Ecto neural progenitor cell (in vitro differentiated cells): ENCODE results near the gene TEDC2.
"Not testable (repeated sequence)": the region's sequence is repeated elsewhere in the genome, so short reads cannot be mapped to it uniquely, and the experiment has no call there.

Experiments
- DNase-seq: peaks from one replicate; pipeline ENCODE4 v3.0.0-alpha.2; 2018; ENCODE audit warnings: low spot score

TEDC2 gene

DNA sequence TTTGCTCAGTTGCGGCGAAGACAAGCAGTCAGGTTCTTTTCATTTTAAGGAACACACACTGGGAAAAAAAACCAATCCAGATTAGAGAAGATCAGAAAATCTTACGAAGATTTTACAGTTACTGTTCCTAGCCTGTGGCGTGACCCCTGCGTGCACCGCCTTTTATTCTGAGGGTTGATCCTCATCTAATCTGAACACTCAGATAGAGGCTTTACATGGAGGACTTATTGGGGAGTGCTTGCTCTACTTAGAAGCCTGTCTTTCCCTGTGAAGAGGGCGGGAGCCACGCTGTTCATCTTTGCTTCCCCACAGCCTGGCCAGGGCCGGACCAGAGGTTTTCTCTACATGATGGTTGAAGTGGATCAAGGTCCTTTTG is 16.4 kb downstream of the TEDC2 start:
- DNase-seq, result no peak

DNA sequence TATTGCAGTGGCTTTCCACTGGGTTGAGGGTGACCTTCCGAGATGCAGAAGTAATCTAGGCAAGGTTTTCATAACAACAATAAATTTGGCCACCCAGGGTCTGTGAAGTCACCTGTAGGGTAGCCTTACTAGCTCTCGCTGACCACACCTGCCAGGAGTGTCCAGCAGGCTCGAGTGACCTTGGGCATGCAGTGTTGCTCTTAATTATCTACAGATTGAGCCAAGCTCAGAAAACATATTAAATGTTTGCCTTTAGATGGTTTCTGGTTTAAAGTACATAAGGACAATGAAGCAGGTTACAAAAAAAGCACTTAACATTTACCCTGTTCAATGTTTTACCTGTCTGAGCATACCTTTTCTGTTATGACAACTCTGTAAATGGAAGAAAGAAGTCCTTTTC is 16.8 kb downstream of the TEDC2 start:
- DNase-seq, result no peak

DNA sequence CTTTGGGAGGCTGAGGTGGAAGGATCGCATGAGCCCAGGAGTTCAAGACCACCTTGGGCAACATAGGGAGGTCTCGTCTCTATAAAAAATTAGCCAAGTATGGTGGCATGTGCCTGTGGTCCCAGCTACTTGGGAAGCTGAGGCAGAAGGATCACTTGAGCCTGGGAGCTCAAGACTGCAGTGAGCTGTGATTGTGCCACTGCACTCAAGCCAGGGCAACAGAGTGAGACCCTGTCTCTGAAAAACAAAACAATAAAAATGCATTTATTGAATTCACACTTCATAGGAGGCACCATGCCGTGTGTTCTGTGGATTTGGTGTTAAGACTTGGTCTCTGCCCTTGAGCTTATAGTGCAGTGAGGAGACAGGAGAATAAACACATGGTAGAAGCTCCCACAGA is 17.4 kb downstream of the TEDC2 start:
- no peak for DNase-seq

DNA sequence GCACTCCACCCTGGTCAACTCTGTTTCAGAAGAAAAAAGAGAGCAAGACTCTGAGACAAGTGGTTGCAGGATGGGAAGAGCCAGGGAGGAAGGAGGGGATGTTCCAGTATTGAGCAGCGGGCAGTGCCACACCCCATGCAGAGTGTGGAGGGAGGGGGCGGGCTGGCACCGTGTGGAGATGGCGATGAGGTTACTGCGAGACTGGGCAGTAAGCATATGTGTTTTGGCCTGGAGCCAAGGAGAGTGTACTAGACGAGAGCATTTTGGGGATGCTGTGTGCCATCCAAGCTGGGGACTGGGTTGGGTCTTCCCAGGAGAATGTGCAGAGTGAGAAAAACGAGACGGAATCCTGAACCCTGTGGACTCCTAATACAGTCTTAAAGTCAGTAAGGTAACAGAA is 18.4 kb downstream of the TEDC2 start:
- no peak for DNase-seq

DNA sequence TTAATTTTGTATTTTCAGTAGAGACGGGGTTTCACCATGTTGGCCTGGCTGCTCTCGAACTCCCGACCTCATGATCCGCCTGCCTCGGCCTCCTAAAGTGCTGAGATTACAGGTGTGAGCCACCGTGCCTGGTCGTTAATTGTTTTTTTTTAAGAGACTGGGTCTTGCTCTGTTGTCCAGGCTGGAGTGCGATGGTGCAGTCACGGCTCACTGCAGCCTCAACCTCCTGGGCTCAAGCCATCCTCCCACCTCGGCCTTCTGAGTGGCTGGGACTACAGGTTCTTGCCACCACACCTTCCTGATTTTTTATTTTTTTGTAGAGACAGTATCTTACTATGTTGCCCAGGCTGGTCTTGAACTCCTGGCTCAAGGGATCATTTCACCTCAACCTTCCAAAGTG is 20.1 kb downstream of the TEDC2 start:
- not testable (repeated sequence) for DNase-seq

DNA sequence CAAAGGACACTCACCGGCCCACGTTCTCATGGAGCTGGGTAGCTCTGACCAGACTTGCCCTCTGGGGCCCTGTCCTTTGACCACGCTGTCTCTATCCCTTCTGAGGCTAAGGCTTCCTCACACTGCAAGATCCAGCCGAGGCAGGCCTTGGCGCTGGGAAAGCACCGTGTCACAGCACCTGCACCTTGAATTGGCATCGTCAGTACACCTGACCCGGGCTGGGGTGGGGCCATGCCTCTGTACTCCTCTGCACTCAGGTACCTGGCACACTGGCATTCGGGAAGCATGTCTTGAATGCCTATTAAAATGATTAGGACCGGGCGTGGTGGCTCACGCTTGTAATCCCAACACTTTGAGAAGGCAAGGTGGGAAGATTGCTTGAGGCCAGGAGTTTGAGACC is 21.0 kb downstream of the TEDC2 start:
- no peak for DNase-seq

DNA sequence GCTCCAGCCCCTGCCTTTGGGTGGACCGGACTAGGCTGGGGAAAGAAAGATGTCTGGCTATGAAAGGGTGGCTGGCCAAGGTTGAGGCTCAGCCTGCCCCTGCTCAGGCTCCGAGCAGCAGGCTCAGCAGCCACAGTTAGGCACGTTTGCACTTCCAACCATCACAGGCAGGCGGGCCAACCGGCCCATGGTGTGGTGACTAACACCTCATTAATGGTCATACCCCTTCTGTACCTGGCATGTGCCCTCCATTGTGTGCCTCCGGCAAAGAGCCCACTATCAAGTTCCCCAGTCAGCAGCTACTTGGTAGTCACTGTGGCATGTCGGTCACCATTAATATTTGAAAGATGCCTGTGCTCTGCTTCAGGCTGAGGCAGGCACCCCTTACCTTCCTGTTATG is 21.8 kb downstream of the TEDC2 start:
- no peak for DNase-seq

DNA sequence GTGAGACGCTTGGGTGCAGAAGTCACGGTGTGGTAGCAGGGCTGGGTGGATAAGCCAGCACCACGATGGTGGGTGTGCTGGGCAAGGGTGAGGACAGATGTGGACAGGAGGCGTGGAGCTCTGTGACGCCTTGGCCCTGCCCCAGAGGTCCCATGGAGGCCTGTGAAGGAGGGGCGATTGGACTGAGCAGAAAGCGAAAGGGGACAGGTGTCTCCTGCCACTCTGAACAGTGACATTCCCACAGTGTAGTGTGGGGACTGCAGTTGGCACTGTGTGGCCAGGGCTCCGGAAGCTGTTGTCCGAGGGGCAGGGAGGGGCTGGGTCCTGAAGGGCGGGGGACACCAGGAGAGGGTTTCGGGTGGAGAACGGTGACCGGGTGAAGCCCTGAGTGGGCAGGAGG is 22.3 kb downstream of the TEDC2 start:
- no peak for DNase-seq

DNA sequence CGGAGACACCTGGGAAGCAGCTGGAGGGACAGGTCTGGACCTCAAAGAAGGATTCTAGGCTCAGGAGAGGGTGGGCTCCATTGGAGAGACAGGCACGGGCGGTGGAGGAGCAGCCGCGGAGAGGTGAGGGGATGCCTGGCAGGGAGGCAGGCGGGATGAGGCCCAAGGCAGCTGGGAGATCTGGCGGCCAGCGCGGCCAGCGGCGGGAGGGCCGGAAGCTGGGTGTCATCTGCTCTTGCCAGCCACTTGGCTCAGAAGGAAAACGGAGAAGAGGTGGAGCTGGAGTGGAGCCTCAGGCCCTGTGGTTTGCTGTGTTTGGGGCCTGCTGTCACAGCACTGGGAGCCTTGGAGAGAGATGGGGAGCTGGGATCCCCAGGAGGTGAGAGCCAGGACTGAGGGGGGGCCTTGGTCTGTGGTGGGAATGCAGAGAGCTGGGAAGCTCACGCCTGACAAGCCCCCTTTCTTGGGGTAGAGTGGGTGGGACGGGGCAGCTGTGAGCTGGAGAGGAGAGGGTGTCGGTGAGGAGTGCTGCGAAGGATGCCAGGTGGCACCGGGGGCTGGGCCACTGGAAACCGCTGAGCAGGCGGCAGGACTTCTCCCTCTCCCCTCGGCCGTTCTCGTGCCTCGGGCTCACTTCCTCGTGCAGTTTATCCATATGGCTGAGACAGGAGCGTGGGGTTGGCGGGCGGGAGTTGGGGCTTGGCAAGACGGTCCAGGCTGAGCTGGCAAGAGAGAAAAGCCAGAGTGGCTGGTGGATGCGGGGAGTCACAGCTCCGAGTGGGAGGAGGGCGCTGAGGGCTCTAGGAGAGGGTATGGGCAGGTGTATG is 23.0 kb downstream of the TEDC2 start:
- no peak for DNase-seq

DNA sequence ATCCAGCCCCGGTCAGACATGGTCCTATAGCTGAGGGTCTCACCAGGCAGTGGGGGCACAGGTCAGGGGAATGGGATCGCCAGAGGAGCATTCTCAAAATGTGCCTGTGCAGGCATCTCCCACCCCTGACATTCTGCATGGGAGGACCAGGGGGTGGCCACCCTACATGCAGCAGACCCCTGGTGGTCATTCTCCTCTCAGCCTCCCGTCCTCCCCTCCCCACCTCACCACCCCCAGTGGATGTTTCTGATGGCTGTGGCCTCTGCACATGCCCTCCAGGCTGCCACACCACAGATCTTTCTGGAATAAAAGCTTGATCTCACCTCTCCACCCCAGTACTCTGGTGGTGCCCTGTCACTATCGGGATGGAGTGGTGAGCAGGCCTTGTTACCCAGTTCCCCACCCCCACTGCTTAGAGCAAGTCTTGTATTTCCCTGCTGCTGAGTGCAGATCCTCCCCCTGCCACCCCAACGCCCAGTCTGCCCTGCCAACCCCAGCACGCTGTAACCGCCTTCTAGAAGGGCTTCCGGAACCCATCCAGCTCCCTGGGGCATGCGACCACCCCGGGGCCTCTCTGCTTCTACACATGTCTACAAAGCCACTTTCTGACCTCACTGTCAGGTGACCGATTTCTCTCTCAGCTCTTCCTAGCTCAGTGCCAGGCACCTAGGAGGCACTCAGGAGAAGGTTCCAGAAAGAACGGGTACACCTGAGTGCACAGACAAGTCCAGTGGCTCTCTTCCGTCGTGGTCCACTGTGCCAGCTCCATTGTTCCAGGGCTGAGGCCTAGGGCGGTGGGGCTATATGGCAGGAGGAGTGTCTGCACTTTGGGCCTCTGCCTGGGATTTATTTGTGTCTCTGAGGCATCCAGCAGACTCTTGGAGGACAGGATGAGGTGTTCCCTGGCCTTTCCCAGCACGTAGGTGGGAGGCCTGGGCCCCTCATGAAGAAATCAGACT is 24.3 kb downstream of the TEDC2 start:
- no peak for DNase-seq

DNA sequence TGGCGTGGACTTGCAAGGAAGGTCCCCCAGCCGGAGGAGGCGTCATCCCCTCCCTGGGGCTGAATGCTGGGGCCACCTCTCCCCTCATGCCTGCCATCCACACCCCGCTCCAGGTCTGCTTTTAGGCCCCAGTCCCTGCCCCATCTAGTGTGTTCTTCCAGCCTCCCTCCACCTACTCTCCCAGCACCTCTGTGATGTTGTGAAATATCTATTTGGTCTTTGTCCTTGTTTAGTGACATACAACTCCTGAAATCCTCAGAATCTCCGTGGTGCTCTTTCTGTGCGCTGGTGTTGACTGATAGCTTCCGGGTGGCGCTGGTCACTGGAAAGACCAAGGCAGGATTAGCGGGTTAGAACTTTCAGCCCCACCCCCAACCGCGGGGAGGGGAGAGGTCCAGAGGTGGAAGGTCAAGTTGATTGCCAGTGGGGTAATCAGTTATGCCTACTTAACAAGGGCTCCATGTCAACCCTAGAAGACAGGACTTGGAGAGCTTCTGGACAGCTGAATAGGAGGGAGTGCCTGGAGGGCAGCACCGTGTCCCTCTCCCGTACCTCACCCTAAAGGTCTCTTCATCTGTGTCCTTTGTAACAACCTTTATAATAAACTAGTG is 25.1 kb downstream of the TEDC2 start:
- no peak for DNase-seq

DNA sequence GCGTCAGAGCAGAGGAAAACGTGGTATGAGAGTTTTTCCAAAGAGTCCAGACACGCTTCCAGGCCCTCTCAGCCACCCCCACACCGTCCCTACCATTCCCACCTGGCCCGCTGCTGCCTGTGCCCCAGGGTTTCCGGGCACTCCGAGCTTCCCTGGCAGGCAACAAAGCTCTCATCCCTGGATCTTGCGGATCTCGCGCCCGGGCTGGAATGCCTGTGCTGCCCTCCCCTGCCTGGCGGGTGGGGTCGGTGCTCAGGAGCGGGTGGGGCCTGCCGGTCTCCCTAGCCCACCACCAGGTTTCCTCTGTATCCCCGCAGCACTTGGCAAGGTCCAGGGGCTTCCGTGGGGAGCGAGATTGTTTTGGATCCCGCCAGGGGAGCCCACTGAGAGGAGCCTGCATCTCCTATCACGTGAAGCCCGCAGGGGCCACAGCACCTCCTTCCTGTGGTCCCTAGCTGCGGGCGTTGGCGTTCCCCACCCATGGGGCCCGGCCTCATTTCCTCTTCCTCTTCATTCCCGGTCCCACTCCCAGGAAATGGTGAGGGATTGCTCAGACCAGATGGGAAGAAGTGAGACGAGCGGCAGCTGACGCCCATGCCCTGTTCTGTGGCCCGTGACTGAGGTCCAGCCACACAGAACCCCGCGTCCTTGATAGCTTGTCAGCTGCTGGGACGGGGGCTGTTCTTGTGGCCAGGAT is 26.1 kb downstream of the TEDC2 start:
- no peak for DNase-seq

DNA sequence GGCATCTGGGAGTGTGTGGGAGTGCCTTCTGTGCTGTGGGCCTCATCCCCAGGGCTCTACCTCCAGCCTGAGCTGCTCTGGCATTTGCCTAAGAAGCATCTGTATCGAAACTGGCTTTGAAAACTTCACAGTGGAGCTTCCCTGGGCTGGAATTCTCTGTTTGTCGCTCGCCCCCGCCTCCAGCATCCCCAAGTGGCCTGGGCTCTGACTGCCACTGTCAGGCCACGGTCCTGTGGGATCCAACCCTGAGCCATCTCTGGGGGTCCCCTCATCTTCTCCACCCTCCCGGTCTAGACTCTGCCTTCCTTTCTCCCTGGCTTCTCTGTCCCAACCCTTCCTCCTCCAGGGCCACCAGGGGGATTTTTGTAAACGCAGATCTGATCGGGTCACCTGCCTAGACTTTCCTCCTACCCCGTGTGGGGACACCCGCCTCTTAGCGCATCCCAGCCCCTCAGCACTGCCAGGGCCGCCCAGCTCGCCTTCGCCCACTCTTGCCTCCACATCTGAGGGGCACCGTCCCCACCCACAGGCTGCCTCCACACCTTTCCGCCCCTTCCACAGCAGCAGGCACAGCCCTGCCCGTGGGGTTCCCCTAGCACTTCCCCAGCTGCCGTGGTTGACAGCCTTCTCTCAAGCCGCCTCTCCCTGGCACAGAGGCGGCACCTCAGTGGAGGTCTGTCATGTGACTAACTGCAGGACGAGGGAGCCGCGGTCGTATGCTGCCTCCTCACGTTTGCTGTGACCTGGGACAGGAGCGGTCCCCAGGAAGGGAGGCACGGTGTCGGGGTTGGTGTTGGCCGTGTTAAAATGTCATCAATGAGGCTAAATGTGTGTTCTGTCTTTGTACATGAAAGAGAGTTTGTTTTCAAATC is 27.0 kb downstream of the TEDC2 start:
- DNase-seq, result no peak

DNA sequence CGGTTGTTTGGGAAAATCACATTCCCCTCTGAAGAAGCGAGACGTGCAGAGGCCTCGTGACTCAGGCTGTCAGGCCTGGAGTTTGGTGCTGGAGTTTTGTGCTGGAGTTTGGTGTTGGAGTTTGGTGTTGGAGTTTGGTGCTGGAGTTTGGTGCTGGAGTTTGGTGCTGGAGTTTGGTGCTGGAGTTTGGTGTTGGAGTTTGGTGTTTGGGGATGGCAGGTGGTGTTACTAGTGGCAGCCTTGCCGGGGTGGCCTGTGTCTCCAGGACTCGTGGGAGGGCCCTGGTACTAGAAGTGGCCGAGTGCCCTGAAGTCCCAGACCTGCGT is 27.6 kb downstream of the TEDC2 start:
- no peak for DNase-seq

DNA sequence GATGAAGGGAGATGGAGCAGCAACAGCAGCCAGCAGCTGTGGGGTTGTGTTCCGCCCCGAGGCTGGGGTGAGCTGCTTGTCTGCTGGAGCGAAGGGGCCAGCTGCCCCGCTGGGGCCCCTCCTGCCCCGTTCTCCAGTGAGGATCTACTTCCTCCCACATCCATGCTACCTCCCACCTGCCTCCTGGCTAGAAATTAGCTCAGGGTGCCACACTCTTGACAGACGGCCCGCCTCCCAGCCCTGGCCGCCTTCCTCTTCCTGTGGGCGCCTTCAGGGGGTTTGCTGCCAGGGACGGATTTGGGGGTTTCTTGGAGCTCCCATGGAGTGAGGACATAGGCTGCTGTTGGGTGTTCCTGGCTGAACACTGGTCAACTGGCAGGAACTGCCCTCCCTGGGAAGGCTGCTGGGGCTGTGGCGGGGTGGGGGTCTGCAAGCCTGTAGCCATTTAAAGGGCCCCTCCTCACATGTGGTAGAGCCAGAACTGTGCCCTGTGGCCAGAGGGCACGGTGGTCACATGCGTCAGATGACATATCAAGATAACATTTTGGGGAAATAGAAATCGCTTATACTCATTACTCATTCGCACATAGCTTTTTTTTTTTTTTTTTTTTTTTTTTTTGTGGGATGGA is 28.1 kb downstream of the TEDC2 start:
- no peak for DNase-seq

DNA sequence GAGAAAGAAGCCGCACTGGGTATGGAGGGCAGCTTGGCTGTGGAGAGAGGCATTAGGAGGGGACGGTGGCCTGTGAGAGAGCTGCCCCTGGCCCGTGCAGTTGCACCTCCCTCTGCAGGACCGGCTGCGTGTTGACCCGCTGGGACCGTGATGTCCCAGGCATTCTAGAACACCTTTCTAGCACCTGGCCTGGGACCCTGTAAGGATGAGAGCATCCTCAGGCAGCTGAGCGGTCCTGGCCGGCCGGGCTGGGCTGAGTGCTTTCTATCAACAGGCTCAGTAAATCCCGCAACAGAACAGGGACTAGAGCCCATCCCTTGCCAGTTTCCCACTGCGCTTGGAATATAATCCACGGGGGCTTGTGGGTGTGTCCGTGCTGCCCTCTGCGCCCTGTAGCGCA is 29.7 kb downstream of the TEDC2 start:
- DNase-seq, result no peak

DNA sequence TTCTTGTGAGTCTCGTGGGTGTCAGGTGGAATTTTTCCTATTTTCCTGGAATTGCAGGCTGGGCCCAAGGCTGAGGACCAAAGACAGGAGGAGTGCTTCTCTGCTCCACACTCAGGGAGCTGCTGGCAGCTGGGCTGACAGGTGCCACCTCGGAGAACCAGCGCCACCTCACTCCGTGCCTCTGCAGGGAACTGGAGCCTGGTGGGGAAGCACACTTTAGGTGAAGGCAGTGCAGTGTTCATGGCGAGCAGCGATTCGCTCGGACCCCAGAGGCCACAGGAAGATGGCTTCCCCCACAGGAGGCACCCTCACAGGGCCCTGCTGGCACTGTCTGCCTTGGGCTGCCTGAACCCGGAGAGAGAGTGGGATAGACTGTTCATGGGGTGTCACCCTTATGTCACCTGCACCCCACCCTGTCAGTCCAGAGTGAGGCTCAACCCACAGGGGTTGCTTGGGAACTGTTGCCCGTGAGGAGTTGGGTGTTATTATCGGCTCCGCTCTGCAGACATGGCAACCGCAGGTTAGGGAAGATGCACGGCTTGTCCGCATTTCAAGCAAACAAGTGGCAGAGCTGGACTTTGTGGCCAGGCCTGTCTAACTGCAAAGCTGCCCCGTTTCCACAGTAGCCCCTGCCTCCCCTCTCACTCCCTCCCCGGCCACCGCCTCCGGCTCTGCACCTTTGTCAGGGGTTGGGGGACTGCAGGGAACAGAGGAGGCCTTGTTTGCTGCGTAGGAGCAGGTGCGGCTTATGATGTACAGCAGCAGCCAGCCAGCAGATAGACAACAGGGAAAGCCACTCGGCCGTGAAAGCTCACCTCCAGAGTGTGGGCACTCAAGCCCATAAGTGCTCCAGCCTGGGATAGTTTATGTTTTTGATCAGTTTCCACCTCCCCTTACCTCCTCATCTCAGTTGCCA is 30.5 kb downstream of the TEDC2 start:
- no peak for DNase-seq

DNA sequence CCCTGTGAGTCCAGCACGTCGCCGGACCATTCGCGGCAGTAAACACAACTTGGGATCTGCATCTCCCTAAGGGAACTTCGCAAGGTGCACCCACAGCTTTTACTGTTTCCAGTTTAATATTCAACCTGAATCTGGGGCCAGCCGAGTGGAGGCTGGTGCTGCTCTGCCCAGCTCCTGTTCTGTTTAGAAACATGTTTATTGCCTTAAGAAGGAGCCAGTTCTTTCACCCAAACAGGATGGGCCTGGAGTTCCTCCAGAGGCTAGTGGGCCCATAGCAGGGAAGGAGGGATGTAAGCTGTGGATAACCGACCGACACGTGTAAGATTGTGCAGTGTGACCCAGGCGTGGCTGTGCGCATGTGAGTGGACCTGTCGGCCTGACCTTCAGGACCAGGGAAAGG is 32.4 kb downstream of the TEDC2 start:
- no peak for DNase-seq

DNA sequence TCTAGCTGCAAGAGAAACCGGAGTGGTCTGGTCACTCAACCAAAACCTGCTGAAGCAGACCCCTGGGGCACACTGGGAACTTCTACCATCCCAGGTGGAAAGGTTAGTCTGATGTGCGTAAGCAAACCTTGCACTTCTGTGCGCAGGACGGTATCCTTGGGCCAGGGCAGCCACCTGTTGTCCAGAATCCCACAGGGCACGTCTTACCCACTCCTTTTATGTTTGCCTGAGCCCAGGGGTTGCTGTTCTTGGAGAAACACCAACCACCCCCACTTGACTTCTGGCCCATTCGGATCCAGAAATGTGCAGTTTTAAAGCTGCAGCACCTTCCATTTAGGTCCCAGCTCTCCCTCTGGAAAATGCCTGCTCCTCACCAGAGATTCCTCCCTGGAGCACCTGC is 33.7 kb downstream of the TEDC2 start:
- no peak for DNase-seq

DNA sequence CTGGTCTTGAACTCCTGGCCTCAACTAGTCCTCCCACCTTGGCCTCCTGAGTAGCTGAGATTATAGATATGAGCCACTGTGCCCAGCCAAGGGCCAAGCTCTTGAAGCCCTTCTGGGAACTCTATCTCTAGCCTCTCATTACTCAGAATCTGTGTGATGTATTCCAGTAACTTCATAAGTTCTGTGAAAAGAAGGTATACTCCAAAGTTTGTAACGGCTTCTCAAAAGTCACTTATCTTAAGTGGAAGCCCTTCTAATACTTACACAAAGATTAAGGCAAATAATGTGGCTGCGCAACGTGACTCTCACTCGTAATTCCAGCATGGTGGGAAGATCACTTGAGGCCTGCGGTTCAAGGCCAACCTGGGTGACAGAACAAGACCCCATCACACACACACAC is 34.7 kb downstream of the TEDC2 start:
- no peak for DNase-seq
